ACHN (cell line): Measurements from ENCODE around the gene SSX4.
"Not testable (repeated sequence)": the region's sequence is repeated elsewhere in the genome, so short reads cannot be mapped to it uniquely, and the experiment has no call there.

Source experiments
- DNase-seq: peaks from one replicate; pipeline ENCODE4 v3.0.0-alpha.2; 2015
- in situ Hi-C: cut with HindIII; loops from 2 replicates; pipeline ENCODE4 v1.10.0; 2017; ENCODE audit warnings: low sequenced_read_pairs, low pct_ligation_motif_present, low pct_unique_long_range_greater_than_20kb

Gene SSX4, protein sequence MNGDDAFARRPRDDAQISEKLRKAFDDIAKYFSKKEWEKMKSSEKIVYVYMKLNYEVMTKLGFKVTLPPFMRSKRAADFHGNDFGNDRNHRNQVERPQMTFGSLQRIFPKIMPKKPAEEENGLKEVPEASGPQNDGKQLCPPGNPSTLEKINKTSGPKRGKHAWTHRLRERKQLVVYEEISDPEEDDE

DNA sequence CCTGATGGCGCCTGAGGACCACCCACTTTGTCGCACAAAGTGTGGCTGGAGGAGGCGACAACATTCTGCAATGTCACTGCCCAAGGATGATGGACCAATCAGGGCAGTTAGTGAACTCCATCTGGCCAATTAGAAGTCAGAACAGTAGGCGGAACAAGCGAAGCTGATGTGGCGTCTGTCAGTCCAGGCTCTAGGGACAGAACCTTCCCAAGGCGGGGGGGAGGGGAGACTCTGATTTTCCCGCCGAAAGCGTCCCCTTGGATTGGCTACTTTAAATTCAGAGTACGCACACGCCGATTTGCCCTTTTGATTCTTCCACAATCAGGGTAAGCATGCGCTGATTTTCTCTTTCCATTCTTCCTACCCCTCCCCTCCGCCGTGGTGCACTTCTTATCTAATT, at the start of gene SSX4:
Gene SSX4 (plus strand): TSS at position 301 of the 400 bp plus-strand sequence. CDS start 515 bp downstream, outside the sequence.
- DNase-seq, in situ Hi-C loops: not testable (repeated sequence)

DNA sequence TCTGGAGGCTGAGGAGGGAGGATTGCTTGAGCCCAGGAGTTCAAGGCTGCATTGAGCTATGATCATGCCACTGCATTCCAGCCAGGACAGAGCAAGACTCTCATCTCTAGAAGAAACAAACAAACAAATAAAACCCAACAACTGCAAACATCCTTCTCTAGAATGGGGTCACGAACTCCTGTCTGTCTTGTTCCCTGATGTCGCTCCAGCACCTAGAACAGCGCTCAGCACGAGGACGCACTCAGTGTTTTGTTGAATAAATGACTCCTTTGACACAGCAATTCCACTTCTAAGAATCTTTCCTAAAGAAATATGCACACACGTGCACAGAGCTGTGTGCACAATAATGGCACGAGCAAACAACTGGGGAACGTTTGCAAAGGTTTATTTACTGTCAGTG, 37.3 kb upstream of the SSX4 start:
- in situ Hi-C loops, DNase-seq: not testable (repeated sequence)

DNA sequence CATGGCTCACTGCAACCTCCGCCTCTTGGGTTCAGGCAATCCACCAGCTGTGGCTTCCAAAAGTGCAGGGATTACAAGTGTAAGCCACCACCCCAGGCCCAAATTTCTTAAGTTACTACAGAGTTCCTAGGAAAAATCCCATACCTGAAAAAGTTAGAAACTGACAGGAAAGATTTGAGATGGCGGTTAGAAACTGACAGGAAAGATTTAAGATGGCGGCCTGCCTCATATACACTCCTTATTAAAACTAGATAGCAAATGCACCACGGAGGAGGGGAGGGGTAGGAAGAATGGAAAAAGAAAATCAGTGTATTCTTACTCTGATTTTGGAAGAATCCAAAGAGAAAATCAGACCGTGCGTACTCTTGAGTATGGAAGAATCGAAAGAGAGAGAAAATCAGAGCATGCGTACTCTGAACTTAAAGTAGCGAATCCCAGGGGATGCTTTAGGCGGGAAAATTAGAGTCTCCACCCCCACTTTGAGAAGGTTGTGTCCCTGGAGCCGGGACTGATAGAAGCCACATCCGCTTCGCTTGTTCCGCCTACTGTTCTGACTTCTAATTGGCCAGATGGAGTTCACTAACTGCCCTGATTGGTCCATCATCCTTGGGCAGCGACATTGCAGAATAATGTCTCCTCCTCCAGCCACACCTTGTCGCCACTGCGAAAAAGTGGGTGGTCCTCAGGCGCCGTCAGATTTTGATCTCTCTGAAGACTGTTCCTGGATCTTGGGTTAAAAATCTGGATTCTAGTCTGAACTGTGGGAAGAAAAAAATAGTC, 26.8 kb upstream of the SSX4 start, which contains the start of gene SSX3:
Gene SSX3 (minus strand): TSS at position 389 of the 780 bp plus-strand sequence. CDS start 1,454 bp downstream, outside the sequence.
- in situ Hi-C loops, DNase-seq: not testable (repeated sequence)

DNA sequence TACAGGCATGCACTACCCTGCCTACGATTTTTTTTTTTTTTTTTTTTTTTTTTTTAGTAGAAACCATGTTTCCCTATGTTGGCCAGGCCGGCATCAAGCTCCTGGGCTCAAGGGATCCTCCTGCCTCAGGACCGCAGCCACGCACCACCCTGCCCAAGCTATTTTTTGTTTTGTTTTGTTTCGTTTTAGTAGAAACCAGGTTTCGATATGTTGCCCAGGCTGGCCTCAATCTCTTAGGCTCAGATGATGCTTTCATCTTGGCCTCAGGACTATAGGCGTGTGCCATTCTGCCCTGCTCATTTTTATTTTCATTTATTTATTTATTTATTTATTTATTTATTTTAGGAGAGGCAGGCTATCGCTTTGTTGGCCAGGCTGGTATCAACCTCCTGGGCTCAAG, 25.7 kb upstream of the SSX4 start:
- DNase-seq = no peak
- in situ Hi-C loops = no loop called here

DNA sequence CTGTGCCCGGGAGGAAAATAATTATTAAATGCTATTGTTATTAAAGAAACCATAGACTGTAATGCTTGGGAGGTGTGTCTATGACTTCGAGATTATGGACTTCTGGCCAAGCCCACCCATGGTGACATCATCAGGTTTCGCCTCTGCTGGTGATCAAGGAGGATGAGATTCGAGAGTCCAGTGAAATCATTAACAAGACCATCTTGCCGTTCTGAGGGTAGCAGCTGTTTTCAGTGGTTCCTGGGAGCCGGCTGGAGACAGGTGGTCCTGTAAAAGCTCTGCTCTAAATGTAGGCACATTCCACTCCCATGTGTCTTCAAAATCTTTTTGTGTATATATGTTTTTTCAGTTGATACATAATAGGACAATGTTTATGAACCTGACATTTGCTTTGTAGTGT, 24.1 kb upstream of the SSX4 start:
- in situ Hi-C loops, DNase-seq: not testable (repeated sequence)

DNA sequence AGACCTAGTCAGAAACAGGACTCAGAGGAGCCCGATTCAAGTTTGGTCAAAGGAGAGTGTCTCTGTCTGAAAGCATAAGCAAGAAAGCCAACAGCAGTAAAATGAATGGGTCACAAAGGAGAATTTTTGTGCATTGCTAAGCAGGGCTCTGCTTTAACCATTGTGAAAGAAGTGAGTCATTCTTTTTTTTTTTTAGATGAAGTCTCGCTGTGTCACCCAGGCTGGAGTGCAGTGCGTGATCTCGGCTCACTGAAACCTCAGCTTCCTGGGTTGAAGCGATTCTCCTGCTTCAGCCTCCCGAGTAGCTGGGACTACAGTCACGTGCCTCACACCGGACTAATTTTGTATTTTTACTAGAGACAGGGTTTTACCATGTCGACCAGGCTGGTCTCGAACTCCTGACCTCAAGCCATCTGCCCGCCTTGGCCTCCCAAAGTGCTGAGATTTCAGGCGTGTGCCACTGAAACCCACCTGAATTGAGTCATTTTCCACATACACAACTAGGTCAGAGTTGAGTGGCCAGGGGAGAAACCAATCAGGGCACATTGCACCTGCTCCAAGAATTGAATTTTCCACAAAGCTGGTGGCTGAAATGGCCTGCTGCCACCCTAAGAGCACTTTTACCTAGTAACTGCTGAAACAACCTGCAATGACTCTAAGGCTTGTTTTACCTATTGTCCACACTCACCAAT, 15.5 kb upstream of the SSX4 start:
- DNase-seq, in situ Hi-C loops: not testable (repeated sequence)

DNA sequence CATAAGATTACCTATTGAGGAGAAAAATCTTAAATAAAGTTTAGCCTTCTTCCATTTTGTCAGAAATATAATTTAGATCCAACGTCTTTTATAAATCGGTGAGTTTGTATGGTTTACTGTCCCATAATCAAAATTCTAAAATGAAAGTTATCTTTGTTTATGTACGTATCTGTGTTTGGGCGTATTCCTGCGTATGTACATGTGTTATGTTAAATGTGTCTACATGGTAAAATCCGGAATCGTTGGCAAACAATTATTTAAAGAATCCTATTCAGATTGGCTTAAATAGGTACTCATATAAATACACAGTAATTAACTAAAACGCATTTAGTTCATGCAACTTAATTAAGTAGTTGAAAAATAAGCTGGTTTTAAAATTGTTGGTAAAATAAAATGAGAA, 12.9 kb upstream of the SSX4 start:
- in situ Hi-C loops = not testable (repeated sequence)

DNA sequence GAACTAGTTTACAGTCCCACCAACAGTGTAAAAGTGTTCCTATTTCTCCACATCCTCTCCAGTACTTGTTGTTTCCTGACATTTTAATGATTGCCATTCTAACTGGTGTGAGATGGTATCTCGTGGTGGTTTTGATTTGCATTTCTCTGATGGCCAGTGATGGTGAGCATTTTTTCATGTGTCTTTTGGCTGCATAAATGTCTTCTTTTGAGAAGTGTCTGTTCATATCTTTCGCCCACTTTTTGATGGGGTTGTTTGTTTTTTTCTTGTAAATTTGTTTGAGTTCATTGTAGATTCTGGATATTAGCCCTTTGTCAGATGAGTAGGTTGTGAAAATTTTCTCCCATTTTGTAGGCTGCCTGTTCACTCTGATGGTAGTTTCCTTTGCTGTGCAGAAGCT, 13.6 kb downstream of the SSX4 start:
- in situ Hi-C loops = not testable (repeated sequence)

More for the DNA sequence above, 12.9 kb upstream of the SSX4 start:
- DNase-seq = not testable (repeated sequence)

DNA sequence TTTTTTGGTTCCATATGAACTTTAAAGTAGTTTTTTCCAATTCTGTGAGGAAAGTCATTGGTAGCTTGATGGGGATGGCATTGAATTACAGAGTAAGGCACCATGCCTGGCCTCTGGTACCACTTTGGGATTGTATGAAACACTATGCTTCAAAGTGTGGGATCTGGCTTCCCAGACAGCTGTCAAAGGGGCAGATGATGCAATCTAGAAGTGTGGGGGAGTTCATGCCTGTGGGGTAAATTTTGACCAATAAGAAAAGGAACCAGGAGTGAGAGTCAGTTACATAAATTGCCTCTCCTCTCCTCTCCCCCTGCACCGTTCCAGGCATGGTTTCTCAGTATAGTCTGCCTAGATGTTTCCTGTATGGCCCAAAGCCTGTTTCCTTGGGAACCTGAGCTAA, 14.5 kb downstream of the SSX4 start:
- DNase-seq, in situ Hi-C loops: not testable (repeated sequence)

More for the DNA sequence above, 13.6 kb downstream of the SSX4 start:
- DNase-seq = not testable (repeated sequence)

DNA sequence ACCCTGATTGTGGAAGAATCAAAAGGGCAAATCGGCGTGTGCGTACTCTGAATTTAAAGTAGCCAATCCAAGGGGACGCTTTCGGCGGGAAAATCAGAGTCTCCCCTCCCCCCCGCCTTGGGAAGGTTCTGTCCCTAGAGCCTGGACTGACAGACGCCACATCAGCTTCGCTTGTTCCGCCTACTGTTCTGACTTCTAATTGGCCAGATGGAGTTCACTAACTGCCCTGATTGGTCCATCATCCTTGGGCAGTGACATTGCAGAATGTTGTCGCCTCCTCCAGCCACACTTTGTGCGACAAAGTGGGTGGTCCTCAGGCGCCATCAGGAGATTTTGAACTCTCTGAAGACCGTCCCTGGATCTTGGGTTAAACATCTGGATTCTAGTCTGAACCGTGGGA, 28.5 kb downstream of the SSX4 start, which contains the start of gene SSX4B:
Gene SSX4B (minus strand): TSS at position 101 of the 400 bp plus-strand sequence. CDS start 588 bp downstream, outside the sequence.
- DNase-seq, in situ Hi-C loops: not testable (repeated sequence)

DNA sequence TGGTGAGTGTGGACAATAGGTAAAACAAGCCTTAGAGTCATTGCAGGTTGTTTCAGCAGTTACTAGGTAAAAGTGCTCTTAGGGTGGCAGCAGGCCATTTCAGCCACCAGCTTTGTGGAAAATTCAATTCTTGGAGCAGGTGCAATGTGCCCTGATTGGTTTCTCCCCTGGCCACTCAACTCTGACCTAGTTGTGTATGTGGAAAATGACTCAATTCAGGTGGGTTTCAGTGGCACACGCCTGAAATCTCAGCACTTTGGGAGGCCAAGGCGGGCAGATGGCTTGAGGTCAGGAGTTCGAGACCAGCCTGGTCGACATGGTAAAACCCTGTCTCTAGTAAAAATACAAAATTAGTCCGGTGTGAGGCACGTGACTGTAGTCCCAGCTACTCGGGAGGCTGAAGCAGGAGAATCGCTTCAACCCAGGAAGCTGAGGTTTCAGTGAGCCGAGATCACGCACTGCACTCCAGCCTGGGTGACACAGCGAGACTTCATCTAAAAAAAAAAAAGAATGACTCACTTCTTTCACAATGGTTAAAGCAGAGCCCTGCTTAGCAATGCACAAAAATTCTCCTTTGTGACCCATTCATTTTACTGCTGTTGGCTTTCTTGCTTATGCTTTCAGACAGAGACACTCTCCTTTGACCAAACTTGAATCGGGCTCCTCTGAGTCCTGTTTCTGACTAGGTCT, 43.8 kb downstream of the SSX4 start:
- DNase-seq, in situ Hi-C loops: not testable (repeated sequence)

DNA sequence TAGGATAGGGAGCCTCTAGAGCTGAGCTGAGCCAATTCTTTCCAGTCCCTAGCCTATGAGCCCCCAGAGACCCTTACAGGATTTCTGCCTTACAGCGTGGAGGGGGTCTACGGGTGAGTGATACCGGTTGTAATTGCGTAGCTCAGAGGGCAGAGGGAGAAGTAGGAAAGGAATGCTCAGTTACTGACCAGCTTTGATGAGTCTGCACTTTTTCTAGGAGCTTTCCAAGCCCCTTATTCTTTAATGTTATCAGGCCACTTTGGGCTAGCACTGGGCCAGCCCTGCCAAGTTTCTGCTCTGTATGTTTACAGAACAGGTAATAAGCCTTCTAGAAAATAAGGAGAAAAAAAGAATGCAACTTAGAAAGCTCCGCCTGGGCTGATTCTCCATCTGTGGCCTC, 46.3 kb downstream of the SSX4 start:
- DNase-seq, in situ Hi-C loops: not testable (repeated sequence)

DNA sequence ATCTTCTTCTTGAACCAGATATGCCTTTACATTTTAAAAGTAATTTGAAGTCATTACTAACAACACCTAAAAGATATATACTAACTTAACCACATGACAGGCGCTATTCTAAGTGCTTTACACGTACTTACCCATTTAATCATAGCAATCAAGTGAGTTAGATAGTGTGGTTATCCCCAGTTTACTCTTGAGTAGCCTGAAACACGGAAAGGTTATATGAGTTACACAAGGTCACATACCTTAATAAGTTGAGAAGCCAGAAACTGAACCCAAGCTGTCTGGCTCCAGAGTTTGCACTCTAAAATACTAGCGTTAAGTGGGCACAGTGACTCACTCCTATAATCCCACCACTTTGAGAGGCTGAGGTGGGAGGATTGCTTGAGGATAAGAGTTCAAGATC, 46.8 kb downstream of the SSX4 start:
- in situ Hi-C loops, DNase-seq: not testable (repeated sequence)

DNA sequence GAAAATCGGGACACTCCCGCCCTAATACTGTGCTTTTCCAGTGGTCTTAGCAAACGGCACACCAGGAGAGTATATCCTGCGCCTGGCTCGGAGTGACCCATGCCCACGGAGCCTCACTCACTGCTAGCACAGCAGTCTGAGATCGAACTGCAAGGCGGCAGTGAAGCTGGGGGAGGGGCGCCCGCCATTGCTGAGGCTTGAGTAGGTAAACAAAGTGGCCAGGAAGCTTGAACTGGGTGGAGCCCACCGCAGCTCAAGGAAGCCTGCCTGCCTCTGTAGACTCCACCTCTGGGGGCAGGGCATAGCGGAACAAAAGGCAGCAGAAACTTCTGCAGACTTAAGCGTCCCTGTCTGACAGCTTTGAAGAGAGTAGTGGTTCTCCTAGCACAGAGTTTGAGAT, 50.4 kb downstream of the SSX4 start:
- DNase-seq, in situ Hi-C loops: not testable (repeated sequence)
